Measurements from ENCODE around the gene LORICRIN. TPM values are rescaled to one million over a fixed set of nuclear protein-coding genes. Genes with fewer than 3 reads are reported as not detected.
"Not testable (repeated sequence)": the region's sequence is repeated elsewhere in the genome, so short reads cannot be mapped to it uniquely, and the experiment has no call there.

The LORICRIN gene, protein sequence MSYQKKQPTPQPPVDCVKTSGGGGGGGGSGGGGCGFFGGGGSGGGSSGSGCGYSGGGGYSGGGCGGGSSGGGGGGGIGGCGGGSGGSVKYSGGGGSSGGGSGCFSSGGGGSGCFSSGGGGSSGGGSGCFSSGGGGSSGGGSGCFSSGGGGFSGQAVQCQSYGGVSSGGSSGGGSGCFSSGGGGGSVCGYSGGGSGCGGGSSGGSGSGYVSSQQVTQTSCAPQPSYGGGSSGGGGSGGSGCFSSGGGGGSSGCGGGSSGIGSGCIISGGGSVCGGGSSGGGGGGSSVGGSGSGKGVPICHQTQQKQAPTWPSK
- total RNA-seq, result not detected
- total RNA-seq, result 0 to 0.08 reads per million in 2 donors

- ATAC-seq (no peak), DNase-seq (no peak)
- peaks cover 38% of the 10 kb centered on the region for H3K27me3 Mint-ChIP-seq
- peaks cover 41% of the 10 kb centered on the region for H3K4me1 Mint-ChIP-seq
- no peaks in the 10 kb centered on the region for H3K36me3 Mint-ChIP-seq (ENCODE audit: low read depth)
- no peaks in the 10 kb centered on the region for H3K9me3 ChIP-seq (ENCODE audit: control insufficient read depth, low read length, poor library complexity, severe bottlenecking)
- peak within 1 kb of the TSS; percentile 63 for H3K27ac Mint-ChIP-seq
- peak within 1 kb of the TSS; percentile 90 for H3K4me3 Mint-ChIP-seq
Observed at GRCh38 chr1:153259387-153259786, at the start of gene LORICRIN. LORICRIN (plus strand) TSS chr1:153259687; CDS start chr1:153260950, 1,263 bp downstream.

GRCh38 chr1:153210206-153210605 lies 49.3 kb upstream of the LORICRIN start:
- Mint-ChIP-seq H3K27ac (no peak overlapping the region), H3K36me3 (ENCODE audit: low read depth) (peaks cover 3% of the 10 kb centered on the region), H3K27me3 (peaks cover 57% of the 10 kb centered on the region), H3K4me1 (no peaks in the 10 kb centered on the region), H3K4me3 (no peak overlapping the region)
- no peaks in the 10 kb centered on the region for H3K9me3 ChIP-seq (ENCODE audit: control insufficient read depth, low read length, poor library complexity, severe bottlenecking)
- ATAC-seq, result no peak
- DNase-seq, result no peak

- no peak overlapping the region for H3K4me3 Mint-ChIP-seq
- DNase-seq (no peak), ATAC-seq (no peak)
- peaks cover 43% of the 10 kb centered on the region for H3K27me3 Mint-ChIP-seq
- no peak overlapping the region for H3K27ac Mint-ChIP-seq
- peaks cover 3% of the 10 kb centered on the region for H3K36me3 Mint-ChIP-seq (ENCODE audit: low read depth)
- H3K9me3 ChIP-seq (ENCODE audit: control insufficient read depth, low read length, poor library complexity, severe bottlenecking), result no peaks in the 10 kb centered on the region
- peaks cover 6% of the 10 kb centered on the region for H3K4me1 Mint-ChIP-seq
Observed at GRCh38 chr1:153212201-153212600, 47.3 kb upstream of the LORICRIN start.

DNA sequence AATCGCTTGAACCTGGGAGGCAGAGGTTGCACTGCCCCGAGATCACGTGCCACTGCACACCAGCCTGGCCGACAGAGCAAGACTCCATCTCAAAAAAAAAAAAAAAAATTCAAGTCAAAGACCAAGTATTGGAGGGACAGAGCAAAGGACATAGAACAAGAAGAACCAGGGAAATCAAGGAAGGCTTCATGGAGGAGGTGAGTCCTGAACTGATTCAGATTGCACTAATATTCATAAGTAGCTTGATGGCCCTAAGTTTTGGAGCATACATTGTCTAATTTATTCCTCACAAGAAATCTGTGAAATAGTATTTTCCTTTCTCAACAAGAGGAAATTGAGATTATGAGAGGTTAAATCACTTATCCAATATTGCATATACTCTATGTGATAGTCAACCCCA lies 46.0 kb upstream of the LORICRIN start:
- ATAC-seq (no peak), DNase-seq (no peak)
- peaks cover 7% of the 10 kb centered on the region for H3K4me1 Mint-ChIP-seq
- H3K27me3 Mint-ChIP-seq, result peaks cover 45% of the 10 kb centered on the region
- H3K36me3 Mint-ChIP-seq (ENCODE audit: low read depth), result peaks cover 3% of the 10 kb centered on the region
- H3K9me3 ChIP-seq (ENCODE audit: control insufficient read depth, low read length, poor library complexity, severe bottlenecking), result no peaks in the 10 kb centered on the region
- no peak overlapping the region for H3K27ac Mint-ChIP-seq
- H3K4me3 Mint-ChIP-seq, result no peak overlapping the region

- DNase-seq, result no peak
- peaks cover 11% of the 10 kb centered on the region for H3K4me1 Mint-ChIP-seq
- H3K27me3 Mint-ChIP-seq, result peaks cover 42% of the 10 kb centered on the region
- H3K27ac Mint-ChIP-seq, result no peak within 1 kb of the TSS
- no peak for ATAC-seq
- H3K4me3 Mint-ChIP-seq, result no peak within 1 kb of the TSS
- no peaks in the 10 kb centered on the region for H3K36me3 Mint-ChIP-seq (ENCODE audit: low read depth)
- H3K9me3 ChIP-seq (ENCODE audit: control insufficient read depth, low read length, poor library complexity, severe bottlenecking), result no peaks in the 10 kb centered on the region
Observed at GRCh38 chr1:153217212-153217611, 42.3 kb upstream of the LORICRIN start, which contains the start of gene PRR9. PRR9 (plus strand) TSS chr1:153217584; CDS start chr1:153218145, 561 bp downstream.

DNA sequence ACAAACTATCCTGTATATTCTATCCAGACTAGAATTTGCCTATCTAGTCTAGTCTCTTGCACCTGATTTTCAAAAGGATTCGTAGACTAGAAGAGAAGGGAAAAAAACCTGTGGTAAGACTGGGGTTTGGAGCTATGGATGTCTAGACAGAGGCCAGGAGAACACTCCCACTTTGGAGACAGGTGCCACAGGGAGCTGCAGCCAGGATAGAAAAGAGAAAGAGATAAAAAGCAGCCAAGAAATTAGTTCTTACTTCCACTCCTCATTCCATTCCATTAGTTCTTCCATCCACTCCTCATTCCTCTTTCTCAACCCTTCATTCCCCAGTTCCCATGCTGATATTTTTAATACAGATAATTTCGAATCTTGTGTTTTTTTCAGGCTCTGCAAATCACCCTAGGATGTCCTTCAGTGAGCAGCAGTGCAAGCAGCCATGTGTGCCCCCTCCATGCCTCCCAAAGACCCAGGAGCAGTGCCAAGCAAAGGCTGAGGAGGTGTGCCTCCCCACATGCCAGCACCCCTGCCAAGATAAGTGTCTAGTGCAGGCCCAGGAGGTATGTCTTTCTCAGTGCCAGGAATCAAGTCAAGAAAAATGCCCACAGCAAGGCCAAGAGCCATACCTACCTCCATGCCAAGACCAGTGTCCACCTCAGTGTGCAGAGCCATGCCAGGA lies 41.6 kb upstream of the LORICRIN start:
- Mint-ChIP-seq H3K4me1 (peaks cover 11% of the 10 kb centered on the region), H3K4me3 (no peak overlapping the region), H3K36me3 (ENCODE audit: low read depth) (peaks cover under 1% of the 10 kb centered on the region), H3K27me3 (peaks cover 38% of the 10 kb centered on the region), H3K27ac (no peak overlapping the region)
- ATAC-seq (no peak), DNase-seq (no peak)
- no peaks in the 10 kb centered on the region for H3K9me3 ChIP-seq (ENCODE audit: control insufficient read depth, low read length, poor library complexity, severe bottlenecking)

GRCh38 chr1:153220606-153221303 lies 38.7 kb upstream of the LORICRIN start:
- H3K36me3 Mint-ChIP-seq (ENCODE audit: low read depth), result peaks cover 3% of the 10 kb centered on the region
- peaks cover 15% of the 10 kb centered on the region for H3K4me1 Mint-ChIP-seq
- peaks cover 38% of the 10 kb centered on the region for H3K27me3 Mint-ChIP-seq
- no peak for ATAC-seq
- DNase-seq, result no peak
- no peaks in the 10 kb centered on the region for H3K9me3 ChIP-seq (ENCODE audit: control insufficient read depth, low read length, poor library complexity, severe bottlenecking)
- H3K4me3 Mint-ChIP-seq, result no peak overlapping the region
- H3K27ac Mint-ChIP-seq, result no peak overlapping the region

GRCh38 chr1:153223040-153223891 lies 36.2 kb upstream of the LORICRIN start:
- not testable (repeated sequence) for H3K36me3 Mint-ChIP-seq (ENCODE audit: low read depth); H3K27ac Mint-ChIP-seq; H3K9me3 ChIP-seq (ENCODE audit: control insufficient read depth, low read length, poor library complexity, severe bottlenecking); H3K4me1 Mint-ChIP-seq
- DNase-seq, result peak in 2 of 3 donors; percentile 19 to 40
- Mint-ChIP-seq H3K4me3 (peak overlapping the region; percentile 69), H3K27me3 (peaks cover 33% of the 10 kb centered on the region)
- peak; percentile 59 for ATAC-seq

DNA sequence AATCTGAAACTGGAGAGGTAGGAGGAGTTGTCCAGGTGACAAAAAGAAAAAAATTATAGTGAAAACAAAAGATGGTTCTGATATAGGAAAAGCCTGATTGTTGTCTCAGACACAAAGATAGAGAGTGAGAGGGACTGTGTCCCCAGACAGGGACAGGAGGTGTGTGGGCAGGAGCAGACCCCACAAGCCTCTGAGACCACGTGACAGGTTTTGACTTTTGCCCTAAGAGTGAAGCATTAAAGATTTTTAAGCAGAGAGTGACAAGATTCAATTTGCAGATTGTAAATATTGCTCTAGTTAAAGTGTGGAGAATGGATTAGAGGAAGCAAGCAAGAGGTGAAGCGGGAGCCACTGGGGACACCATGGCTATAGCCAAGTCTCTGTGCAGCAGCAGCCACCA lies 31.7 kb upstream of the LORICRIN start:
- no peak for ATAC-seq
- H3K4me1 Mint-ChIP-seq, result peaks cover 7% of the 10 kb centered on the region
- no peaks in the 10 kb centered on the region for H3K9me3 ChIP-seq (ENCODE audit: control insufficient read depth, low read length, poor library complexity, severe bottlenecking)
- peaks cover 11% of the 10 kb centered on the region for H3K36me3 Mint-ChIP-seq (ENCODE audit: low read depth)
- peaks cover 17% of the 10 kb centered on the region for H3K27me3 Mint-ChIP-seq
- DNase-seq, result no peak
- H3K27ac Mint-ChIP-seq, result no peak overlapping the region
- H3K4me3 Mint-ChIP-seq, result no peak overlapping the region

GRCh38 chr1:153228491-153228890 lies 31.0 kb upstream of the LORICRIN start:
- Mint-ChIP-seq H3K27ac (no peak overlapping the region), H3K4me3 (no peak overlapping the region), H3K27me3 (peaks cover 16% of the 10 kb centered on the region), H3K4me1 (peaks cover 3% of the 10 kb centered on the region), H3K36me3 (ENCODE audit: low read depth) (peaks cover 8% of the 10 kb centered on the region)
- DNase-seq (no peak), ATAC-seq (no peak)
- H3K9me3 ChIP-seq (ENCODE audit: control insufficient read depth, low read length, poor library complexity, severe bottlenecking), result no peaks in the 10 kb centered on the region

- peak in 1 of 3 donors; percentile 15 for DNase-seq
- peak; percentile 45 for ATAC-seq
- not testable (repeated sequence) for H3K4me1 Mint-ChIP-seq; H3K4me3 Mint-ChIP-seq; H3K27ac Mint-ChIP-seq; H3K9me3 ChIP-seq (ENCODE audit: control insufficient read depth, low read length, poor library complexity, severe bottlenecking); H3K36me3 Mint-ChIP-seq (ENCODE audit: low read depth)
- peaks cover 11% of the 10 kb centered on the region for H3K27me3 Mint-ChIP-seq
Observed at GRCh38 chr1:153229076-153229829, 30.2 kb upstream of the LORICRIN start.

GRCh38 chr1:153231363-153231762 lies 28.1 kb upstream of the LORICRIN start:
- H3K27me3 Mint-ChIP-seq, result peaks cover 20% of the 10 kb centered on the region

More at GRCh38 chr1:153231363-153231762, 28.1 kb upstream of the LORICRIN start:
- no peak for DNase-seq
- H3K4me3 Mint-ChIP-seq, result no peak overlapping the region
- no peak for ATAC-seq
- H3K36me3 Mint-ChIP-seq (ENCODE audit: low read depth), result peaks cover 8% of the 10 kb centered on the region
- H3K9me3 ChIP-seq (ENCODE audit: control insufficient read depth, low read length, poor library complexity, severe bottlenecking), result no peaks in the 10 kb centered on the region
- H3K27ac Mint-ChIP-seq, result no peak overlapping the region
- peaks cover 3% of the 10 kb centered on the region for H3K4me1 Mint-ChIP-seq
